Fibroblast of the aortic adventitia (primary cell): ENCODE measurements around the gene CACNA1B. TPM values are rescaled to one million over a fixed set of nuclear protein-coding genes. Genes with fewer than 3 reads are reported as not detected.

Experiments used
- DNase-seq: peaks from one replicate; pipeline ENCODE4 v3.0.0-alpha.2; 2010; ENCODE audit warnings: low read depth
- H3K4me3 ChIP-seq: 2 replicates; pipeline ENCODE4 v1.5.1; 2011; ENCODE audit warnings: low read depth, mild to moderate bottlenecking, control low read depth, low read length, moderate library complexity
- CTCF ChIP-seq: IDR thresholded peaks from 2 replicates; pipeline ENCODE4 v1.5.1; 2011; ENCODE audit warnings: mild to moderate bottlenecking, low read length, control low read depth, inconsistent platforms; ENCODE audit not compliant: insufficient read depth
- total RNA-seq: library from RNA; depleted of rRNA; stranded (reverse); fragments of >200 nt; gene quantifications from 2 replicates; pipeline ENCODE4 v1.2.3, GENCODE V29; 2012; ENCODE audit warnings: low replicate concordance

The CACNA1B gene
- total RNA-seq, 1 donor: under 0.01 TPM

- H3K4me3 ChIP-seq: no peak overlapping the region
- TF ChIP-seq CTCF: no peak
- no peak for DNase-seq
These were observed 163.2 kb downstream of the CACNA1B start for GRCh38 chr9:138040446-138041430.

- TF ChIP-seq CTCF: no peak
- no peak overlapping the region for H3K4me3 ChIP-seq
These were observed 164.6 kb downstream of the CACNA1B start for GRCh38 chr9:138042146-138042545.

GRCh38 chr9:138042640-138043039, 165.1 kb downstream of the CACNA1B start:
- no peak overlapping the region for H3K4me3 ChIP-seq
- TF ChIP-seq CTCF: no peak
- no peak for DNase-seq

More at GRCh38 chr9:138042146-138042545, 164.6 kb downstream of the CACNA1B start:
- DNase-seq: no peak

GRCh38 chr9:138043061-138043410, 165.5 kb downstream of the CACNA1B start:
- no peak for DNase-seq
- TF ChIP-seq CTCF: no peak
- no peak overlapping the region for H3K4me3 ChIP-seq

GRCh38 chr9:138043411-138044345, 166.1 kb downstream of the CACNA1B start:
- no peak overlapping the region for H3K4me3 ChIP-seq
- DNase-seq: no peak
- no peak for TF ChIP-seq CTCF

- DNase-seq: no peak
- TF ChIP-seq CTCF: no peak
- no peak overlapping the region for H3K4me3 ChIP-seq
These were observed 167.2 kb downstream of the CACNA1B start for GRCh38 chr9:138044485-138045383.
